ENCODE results near the gene TSPAN9. TPM values are rescaled to one million over a fixed set of nuclear protein-coding genes. Genes with fewer than 3 reads are reported as not detected.

The TSPAN9 gene
- total and polyA plus RNA-seq, 2 experiments from 2014 or later = 6.0 to 31.5 TPM

DNA sequence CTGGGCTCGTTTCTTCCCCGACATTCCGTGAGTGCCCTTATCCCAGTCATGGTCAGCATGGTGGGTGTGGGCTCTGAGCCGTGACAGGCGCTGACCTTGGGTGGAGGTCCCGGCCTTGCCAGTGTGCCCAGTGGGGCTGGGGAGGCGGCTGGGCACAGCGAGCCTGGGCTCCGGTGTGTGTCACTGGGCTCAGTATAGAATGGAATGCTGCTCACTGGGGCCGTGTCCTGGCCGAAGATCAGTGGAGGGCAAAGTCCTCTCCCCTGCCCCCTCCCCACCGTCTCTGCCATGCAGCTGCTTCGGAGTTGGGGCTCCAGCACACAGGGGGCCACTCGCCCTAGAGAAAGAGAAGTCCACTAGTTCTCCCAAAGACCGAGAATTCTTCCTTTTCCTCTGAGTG lies 164.4 kb downstream of the TSPAN9 start:
- TF ChIP-seq, protein P1, sequence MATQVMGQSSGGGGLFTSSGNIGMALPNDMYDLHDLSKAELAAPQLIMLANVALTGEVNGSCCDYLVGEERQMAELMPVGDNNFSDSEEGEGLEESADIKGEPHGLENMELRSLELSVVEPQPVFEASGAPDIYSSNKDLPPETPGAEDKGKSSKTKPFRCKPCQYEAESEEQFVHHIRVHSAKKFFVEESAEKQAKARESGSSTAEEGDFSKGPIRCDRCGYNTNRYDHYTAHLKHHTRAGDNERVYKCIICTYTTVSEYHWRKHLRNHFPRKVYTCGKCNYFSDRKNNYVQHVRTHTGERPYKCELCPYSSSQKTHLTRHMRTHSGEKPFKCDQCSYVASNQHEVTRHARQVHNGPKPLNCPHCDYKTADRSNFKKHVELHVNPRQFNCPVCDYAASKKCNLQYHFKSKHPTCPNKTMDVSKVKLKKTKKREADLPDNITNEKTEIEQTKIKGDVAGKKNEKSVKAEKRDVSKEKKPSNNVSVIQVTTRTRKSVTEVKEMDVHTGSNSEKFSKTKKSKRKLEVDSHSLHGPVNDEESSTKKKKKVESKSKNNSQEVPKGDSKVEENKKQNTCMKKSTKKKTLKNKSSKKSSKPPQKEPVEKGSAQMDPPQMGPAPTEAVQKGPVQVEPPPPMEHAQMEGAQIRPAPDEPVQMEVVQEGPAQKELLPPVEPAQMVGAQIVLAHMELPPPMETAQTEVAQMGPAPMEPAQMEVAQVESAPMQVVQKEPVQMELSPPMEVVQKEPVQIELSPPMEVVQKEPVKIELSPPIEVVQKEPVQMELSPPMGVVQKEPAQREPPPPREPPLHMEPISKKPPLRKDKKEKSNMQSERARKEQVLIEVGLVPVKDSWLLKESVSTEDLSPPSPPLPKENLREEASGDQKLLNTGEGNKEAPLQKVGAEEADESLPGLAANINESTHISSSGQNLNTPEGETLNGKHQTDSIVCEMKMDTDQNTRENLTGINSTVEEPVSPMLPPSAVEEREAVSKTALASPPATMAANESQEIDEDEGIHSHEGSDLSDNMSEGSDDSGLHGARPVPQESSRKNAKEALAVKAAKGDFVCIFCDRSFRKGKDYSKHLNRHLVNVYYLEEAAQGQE (IDR thresholded peaks at IDR 0.05; ENCODE audit: unreplicated experiment) = no peak
- TF ChIP-seq POLR2AphosphoS5 (IDR thresholded peaks at IDR 0.05; ENCODE audit: low read depth) (no peak), NANOG (IDR thresholded peaks at IDR 0.05; ENCODE audit: borderline replicate concordance) (no peak), ETS1 (IDR thresholded peaks at IDR 0.05) (no peak), JUNB (IDR thresholded peaks at IDR 0.05; ENCODE audit: unreplicated experiment) (no peak), ZNF331 (CRISPR knock-in tag; IDR thresholded peaks at IDR 0.05; ENCODE audit: low read depth) (no peak), ZNF462 (CRISPR knock-in tag; IDR thresholded peaks at IDR 0.05) (no peak), CREB1 (CRISPR knock-in tag; IDR thresholded peaks at IDR 0.05; ENCODE audit: low read depth) (no peak), STAT1 (IDR thresholded peaks at IDR 0.05; ENCODE audit: unreplicated experiment) (no peak), ZNF114 (CRISPR knock-in tag; IDR thresholded peaks at IDR 0.05) (no peak), EZH2 (IDR thresholded peaks at IDR 0.05; ENCODE audit: low read depth, unreplicated experiment) (no peak), EZH2phosphoT487 (IDR thresholded peaks at IDR 0.05; ENCODE audit: unreplicated experiment) (no peak)
- TF ChIP-seq, protein P2, sequence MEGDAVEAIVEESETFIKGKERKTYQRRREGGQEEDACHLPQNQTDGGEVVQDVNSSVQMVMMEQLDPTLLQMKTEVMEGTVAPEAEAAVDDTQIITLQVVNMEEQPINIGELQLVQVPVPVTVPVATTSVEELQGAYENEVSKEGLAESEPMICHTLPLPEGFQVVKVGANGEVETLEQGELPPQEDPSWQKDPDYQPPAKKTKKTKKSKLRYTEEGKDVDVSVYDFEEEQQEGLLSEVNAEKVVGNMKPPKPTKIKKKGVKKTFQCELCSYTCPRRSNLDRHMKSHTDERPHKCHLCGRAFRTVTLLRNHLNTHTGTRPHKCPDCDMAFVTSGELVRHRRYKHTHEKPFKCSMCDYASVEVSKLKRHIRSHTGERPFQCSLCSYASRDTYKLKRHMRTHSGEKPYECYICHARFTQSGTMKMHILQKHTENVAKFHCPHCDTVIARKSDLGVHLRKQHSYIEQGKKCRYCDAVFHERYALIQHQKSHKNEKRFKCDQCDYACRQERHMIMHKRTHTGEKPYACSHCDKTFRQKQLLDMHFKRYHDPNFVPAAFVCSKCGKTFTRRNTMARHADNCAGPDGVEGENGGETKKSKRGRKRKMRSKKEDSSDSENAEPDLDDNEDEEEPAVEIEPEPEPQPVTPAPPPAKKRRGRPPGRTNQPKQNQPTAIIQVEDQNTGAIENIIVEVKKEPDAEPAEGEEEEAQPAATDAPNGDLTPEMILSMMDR (conservative IDR thresholded peaks at IDR 0.05; ENCODE audit: low read depth in 2 of 2) = no peak
- Histone ChIP-seq H3K79me2 (replicated peaks; ENCODE audit: insufficient read depth) (no peaks in the 10 kb centered on the region), H3K4me1 (ENCODE audit: insufficient read depth) (peaks cover 1% of the 10 kb centered on the region; the same call in 1 of the 2 replicates), H3K27me3 (ENCODE audit: insufficient read depth) (no peaks in the 10 kb centered on the region), H3K4me2 (no peak overlapping the region), H3K4me3 (no peak overlapping the region), H3F3A (replicated peaks; ENCODE audit: low read depth) (no peaks in the 10 kb centered on the region), H2AFZ (no peak overlapping the region), H3K9me2 (ENCODE audit: insufficient read depth) (no peaks in the 10 kb centered on the region), H4K20me1 (replicated peaks; ENCODE audit: insufficient read depth) (no peaks in the 10 kb centered on the region), H3K36me3 (ENCODE audit: insufficient read depth) (no peaks in the 10 kb centered on the region), H3K27ac (ENCODE audit: low read depth) (no peak overlapping the region)
- Mint-ChIP-seq H3K36me3 (ENCODE audit: low read depth) (peaks cover 6% of the 10 kb centered on the region; the same call in 2 of the 3 replicates), H3K4me3 (no peak overlapping the region), H3K4me1 (peaks cover 16% of the 10 kb centered on the region), H3K27me3 (ENCODE audit: insufficient read depth, low read depth, poor library complexity) (peaks cover 4% of the 10 kb centered on the region), H3K27ac (no peak overlapping the region), H3K9me3 (no peaks in the 10 kb centered on the region)
- ATAC-seq (peak; percentile 15; the same call in 2 of the 3 replicates), DNase-seq (ENCODE audit: low spot score) (no peak)
